Neural progenitor cell (in vitro differentiated cells): ENCODE measurements around the gene CNOT11. TPM values are rescaled to one million over a fixed set of nuclear protein-coding genes. Genes with fewer than 3 reads are reported as not detected.

ENCODE experiments used
- DNase-seq: peaks from one replicate; pipeline ENCODE4 v3.0.0-alpha.2; 2016; ENCODE audit warnings: low spot score
- H2AFZ ChIP-seq: fragments of 200-600 bp; sonication (generic); replicated peaks from 2 replicates; pipeline ENCODE4 v1.6.1; 2016; ENCODE audit warnings: antibody characterized with exemption
- H3F3A ChIP-seq: fragments of 200-600 bp; sonication (generic); 2 replicates; pipeline ENCODE4 v1.6.1; 2016; ENCODE audit warnings: antibody characterized with exemption, low read depth
- H3K27ac ChIP-seq: fragments of 200-600 bp; sonication (generic); 2 replicates; pipeline ENCODE4 v1.5.1; 2016; ENCODE audit warnings: mild to moderate bottlenecking
- H3K27me3 ChIP-seq: fragments of 200-600 bp; sonication (generic); 2 replicates; pipeline ENCODE4 v1.6.1; 2016; ENCODE audit warnings: mild to moderate bottlenecking, moderate library complexity
- H3K36me3 ChIP-seq: fragments of 200-600 bp; sonication (generic); 2 replicates; pipeline ENCODE4 v1.5.1; 2016
- H3K4me1 ChIP-seq: fragments of 200-600 bp; sonication (generic); 2 replicates; pipeline ENCODE4 v1.6.1; 2016; ENCODE audit warnings: mixed run types
- H3K4me2 ChIP-seq: fragments of 200-600 bp; sonication (generic); 2 replicates; pipeline ENCODE4 v1.6.1; 2016
- H3K4me3 ChIP-seq: fragments of 200-600 bp; sonication (generic); 2 replicates; pipeline ENCODE4 v1.5.1; 2016
- H3K79me2 ChIP-seq: fragments of 200-600 bp; sonication (generic); 2 replicates; pipeline ENCODE4 v1.6.1; 2016; ENCODE audit warnings: low read depth
- H3K9ac ChIP-seq: fragments of 200-600 bp; sonication (generic); 2 replicates; pipeline ENCODE4 v1.6.1; 2016
- H3K9me3 ChIP-seq: fragments of 200-600 bp; sonication (generic); 2 replicates; pipeline ENCODE4 v1.5.1; 2016; ENCODE audit warnings: low read depth
- H4K20me1 ChIP-seq: fragments of 200-600 bp; sonication (generic); 2 replicates; pipeline ENCODE4 v1.6.1; 2016; ENCODE audit warnings: low read depth
- H3K27ac Mint-ChIP-seq: 3 replicates; pipeline ENCODE4 v1.8.0; 2021; ENCODE audit warnings: mixed read lengths
- H3K27me3 Mint-ChIP-seq: 2 replicates; pipeline ENCODE4 v1.8.0; 2022; ENCODE audit warnings: low read depth, mild to moderate bottlenecking, inconsistent platforms, moderate library complexity, mixed read lengths; ENCODE audit not compliant: insufficient read depth
- H3K36me3 Mint-ChIP-seq: 3 replicates; pipeline ENCODE4 v1.8.0; 2021; ENCODE audit warnings: mixed read lengths
- H3K4me1 Mint-ChIP-seq: 3 replicates; pipeline ENCODE4 v1.8.0; 2021; ENCODE audit warnings: mixed read lengths
- H3K4me3 Mint-ChIP-seq: 3 replicates; pipeline ENCODE4 v1.8.0; 2021; ENCODE audit warnings: mild to moderate bottlenecking, moderate library complexity, mixed read lengths
- H3K9me3 Mint-ChIP-seq: 3 replicates; pipeline ENCODE4 v1.8.0; 2020; ENCODE audit warnings: mixed read lengths
- CTCF ChIP-seq: fragments of 200-600 bp; sonication (generic); IDR thresholded peaks from 2 replicates; pipeline ENCODE4 v1.5.1; 2017; ENCODE audit warnings: antibody characterized with exemption, mild to moderate bottlenecking
- EZH2 ChIP-seq: fragments of 200-600 bp; sonication (generic); IDR thresholded peaks from 2 replicates; pipeline ENCODE4 v1.6.1; 2017; ENCODE audit warnings: antibody characterized with exemption, mild to moderate bottlenecking, moderate library complexity
- EZH2phosphoT487 ChIP-seq: fragments of 200-600 bp; sonication (generic); IDR thresholded peaks from 2 replicates; pipeline ENCODE4 v1.6.1; 2017; ENCODE audit warnings: antibody characterized with exemption
- total RNA-seq: library from RNA; depleted of rRNA; stranded (reverse); fragments of >200 nt; gene quantifications from 2 replicates; pipeline ENCODE4 v1.2.3, GENCODE V29; 2015; ENCODE audit warnings: low replicate concordance

Gene CNOT11
- total RNA-seq, 1 donor from 2014 or later = 39.0 TPM

GRCh38 chr2:101300836-101301235 is 48.1 kb downstream of the CNOT11 start:
- Histone ChIP-seq H3K4me3 (no peak overlapping the region), H4K20me1 (peaks cover 53% of the 10 kb centered on the region), H3K27me3 (no peaks in the 10 kb centered on the region), H3K4me1 (no peaks in the 10 kb centered on the region), H3K9ac (no peak overlapping the region), H3K36me3 (no peaks in the 10 kb centered on the region), H3K79me2 (peaks cover 79% of the 10 kb centered on the region), H2AFZ (no peak overlapping the region), H3K4me2 (no peak overlapping the region), H3K9me3 (no peaks in the 10 kb centered on the region), H3K27ac (no peak overlapping the region), H3F3A (no peaks in the 10 kb centered on the region)
- H3K27ac Mint-ChIP-seq = no peak overlapping the region
- no peak for DNase-seq
- peaks cover 16% of the 10 kb centered on the region for H3K36me3 Mint-ChIP-seq
- no peak overlapping the region for H3K4me3 Mint-ChIP-seq
- peaks cover 2% of the 10 kb centered on the region for H3K27me3 Mint-ChIP-seq
- H3K4me1 Mint-ChIP-seq = peaks cover 8% of the 10 kb centered on the region
- TF ChIP-seq EZH2phosphoT487 (no peak), CTCF (no peak), EZH2 (no peak)
- peaks cover 2% of the 10 kb centered on the region for H3K9me3 Mint-ChIP-seq

GRCh38 chr2:101302016-101302415 is 49.3 kb downstream of the CNOT11 start:
- no peaks in the 10 kb centered on the region for H3K9me3 ChIP-seq
- no peaks in the 10 kb centered on the region for H3K27me3 ChIP-seq
- Mint-ChIP-seq H3K9me3 (peaks cover 2% of the 10 kb centered on the region), H3K27me3 (peaks cover 2% of the 10 kb centered on the region), H3K27ac (no peak overlapping the region), H3K4me3 (no peak overlapping the region), H3K4me1 (peaks cover 18% of the 10 kb centered on the region), H3K36me3 (peaks cover 22% of the 10 kb centered on the region)
- H3K4me2 ChIP-seq = no peak overlapping the region
- no peak for DNase-seq
- H3K27ac ChIP-seq = no peak overlapping the region
- H2AFZ ChIP-seq = no peak overlapping the region
- H3K36me3 ChIP-seq = no peaks in the 10 kb centered on the region
- no peaks in the 10 kb centered on the region for H3F3A ChIP-seq
- H3K9ac ChIP-seq = no peak overlapping the region
- peaks cover 62% of the 10 kb centered on the region for H4K20me1 ChIP-seq
- no peak overlapping the region for H3K4me3 ChIP-seq
- TF ChIP-seq EZH2phosphoT487 (no peak), EZH2 (no peak), CTCF (no peak)
- peaks cover 81% of the 10 kb centered on the region for H3K79me2 ChIP-seq
- H3K4me1 ChIP-seq = peaks cover 10% of the 10 kb centered on the region

- peaks cover 4% of the 10 kb centered on the region for H3K27me3 Mint-ChIP-seq
- TF ChIP-seq CTCF = no peak
- peaks cover 24% of the 10 kb centered on the region for H3K36me3 Mint-ChIP-seq
- Histone ChIP-seq H3K9ac (no peak overlapping the region), H3K36me3 (no peaks in the 10 kb centered on the region), H3F3A (no peaks in the 10 kb centered on the region), H3K4me3 (no peak overlapping the region), H3K27ac (no peak overlapping the region), H4K20me1 (peaks cover 57% of the 10 kb centered on the region), H3K27me3 (peaks cover 12% of the 10 kb centered on the region), H3K4me2 (no peak overlapping the region), H3K79me2 (peaks cover 79% of the 10 kb centered on the region), H3K9me3 (no peaks in the 10 kb centered on the region), H3K4me1 (peaks cover 11% of the 10 kb centered on the region), H2AFZ (no peak overlapping the region)
- peaks cover 25% of the 10 kb centered on the region for H3K4me1 Mint-ChIP-seq
- no peak for DNase-seq
- H3K9me3 Mint-ChIP-seq = peaks cover 4% of the 10 kb centered on the region
- no peak overlapping the region for H3K27ac Mint-ChIP-seq
- H3K4me3 Mint-ChIP-seq = no peak overlapping the region
Measured at GRCh38 chr2:101303688-101304087, 51.0 kb downstream of the CNOT11 start.
